HCT116 (cell line): Measurements from ENCODE around the gene GATAD2A. TPM values are rescaled to one million over a fixed set of nuclear protein-coding genes. Genes with fewer than 3 reads are reported as not detected.

ENCODE experiments used
- ATAC-seq: fragments of 200-7000 bp; cut with Tn5 transposase; 2 replicates; pipeline ENCODE4 v1.9.1; 2020; ENCODE audit warnings: mild to moderate bottlenecking, moderate library complexity
- BruUV-seq: library from RNA; stranded (reverse); fragments of 400-500 nt; replicated peaks from 2 replicates; lab custom pipeline; 2021; lab: Mats Ljungman, UMichigan
- CTCF ChIA-PET: fragments of 300-600 bp; sonication (Branson Sonifier 250); formaldehyde crosslinking; loops from one replicate; lab custom pipeline; 2021; ENCODE audit warnings: antibody characterized with exemption; lab: Charles Lee
- POLR2A ChIA-PET: fragments of 300-600, 350-600 bp; sonication (Branson Sonifier 250); formaldehyde crosslinking; loops from one replicate; lab custom pipeline; 2021; ENCODE audit warnings: antibody characterized with exemption; lab: Charles Lee
- RAD21 ChIA-PET, 2 experiments: fragments of 300-600 bp; sonication (Branson Sonifier 250); formaldehyde crosslinking; loops; one replicate each; lab custom pipeline; 2023; ENCODE audit warnings: low total read pairs in 2 of 2; ENCODE audit not compliant: uncharacterized antibody in 2 of 2, unreplicated experiment in 2 of 2, low non-redundant PET in 1 of 2; lab: Charles Lee
- DNase-seq: peaks from one replicate; pipeline ENCODE4 v3.0.0-alpha.2; 2010; ENCODE audit warnings: low read depth, low spot score
- H2AFZ ChIP-seq: fragments of 200-600 bp; shearing (Covaris generic), sonication (generic); 2 replicates; pipeline ENCODE4 v1.6.1; 2017; ENCODE audit warnings: low read depth, mixed run types, mixed read lengths, antibody characterized with exemption, low read length; ENCODE audit not compliant: poor library complexity, severe bottlenecking
- H3K27ac ChIP-seq: 2 replicates; pipeline ENCODE4 v1.5.1; 2012; ENCODE audit warnings: low read depth, low read length
- H3K27me3 ChIP-seq: fragments of 200-600 bp; sonication (generic); 2 replicates; pipeline ENCODE4 v1.6.1; 2016; ENCODE audit warnings: mixed run types, low read length, mixed read lengths; ENCODE audit not compliant: insufficient read depth
- H3K36me3 ChIP-seq, 2 experiments: fragments of 200-500 bp in 1 of 2; fragments of 200-600 bp in 1 of 2; sonication (Bioruptor generic) in 1 of 2; sonication (generic) in 1 of 2; 2 replicates each; pipeline versions ENCODE4 v1.5.1 to v1.6.1; 2014 to 2016; ENCODE audit warnings: low read length in 2 of 2, inconsistent platforms in 1 of 2, mixed read lengths in 1 of 2, mixed run types in 1 of 2; ENCODE audit not compliant: insufficient read depth in 2 of 2, control insufficient read depth in 1 of 2
- H3K4me1 ChIP-seq, 2 experiments: fragments of 200-600 bp in 1 of 2; sonication (generic) in 1 of 2; 2 replicates each; pipeline versions ENCODE4 v1.5.1 to v1.6.1; 2012 to 2017; ENCODE audit warnings: low read length in 2 of 2, inconsistent platforms in 1 of 2, mild to moderate bottlenecking in 1 of 2, mixed read lengths in 1 of 2, mixed run types in 1 of 2, moderate library complexity in 1 of 2; ENCODE audit not compliant: insufficient read depth in 2 of 2, control insufficient read depth in 1 of 2
- H3K4me2 ChIP-seq: fragments of 200-600 bp; sonication (generic); 2 replicates; pipeline ENCODE4 v1.6.1; 2017; ENCODE audit warnings: mixed run types, low read length, mixed read lengths
- H3K4me3 ChIP-seq, 2 experiments: fragments of 200-600 bp in 1 of 2; sonication (generic) in 1 of 2; replicated peaks in 1 of 2; 2 replicates each; pipeline ENCODE4 v1.5.1; 2011 to 2016; ENCODE audit warnings: low read length in 2 of 2, control low read depth in 1 of 2, low read depth in 1 of 2, mild to moderate bottlenecking in 1 of 2, mixed read lengths in 1 of 2, mixed run types in 1 of 2
- H3K79me2 ChIP-seq: fragments of 200-600 bp; sonication (generic); 2 replicates; pipeline ENCODE4 v1.6.1; 2017; ENCODE audit warnings: mild to moderate bottlenecking, mixed run types, low read length, moderate library complexity, mixed read lengths; ENCODE audit not compliant: insufficient read depth
- H3K9ac ChIP-seq: fragments of 200-600 bp; sonication (generic); 2 replicates; pipeline ENCODE4 v1.6.1; 2016; ENCODE audit warnings: low read length, mixed read lengths
- H3K9me2 ChIP-seq: fragments of 200-600 bp; sonication (generic), shearing (Covaris generic); 2 replicates; pipeline ENCODE4 v1.6.1; 2017; ENCODE audit warnings: mixed run types, mild to moderate bottlenecking, moderate library complexity; ENCODE audit not compliant: insufficient read depth
- H3K9me3 ChIP-seq, 2 experiments: fragments of 200-500 bp in 1 of 2; fragments of 200-600 bp in 1 of 2; sonication (Bioruptor generic) in 1 of 2; sonication (generic) in 1 of 2; 2 replicates each; pipeline ENCODE4 v1.6.1; 2014 to 2017; ENCODE audit warnings: low read length in 2 of 2, mixed read lengths in 2 of 2, inconsistent platforms in 1 of 2, low read depth in 1 of 2, mild to moderate bottlenecking in 1 of 2, mixed run types in 1 of 2, moderate library complexity in 1 of 2; ENCODE audit not compliant: control insufficient read depth in 1 of 2, insufficient read depth in 1 of 2
- H4K20me1 ChIP-seq: fragments of 200-600 bp; sonication (generic), shearing (Covaris generic); 2 replicates; pipeline ENCODE4 v1.6.1; 2017; ENCODE audit warnings: mixed run types, mild to moderate bottlenecking, moderate library complexity; ENCODE audit not compliant: insufficient read depth
- EGR1 ChIP-seq: IDR thresholded peaks from 2 replicates; pipeline ENCODE4 v1.6.1; 2012; ENCODE audit warnings: low read depth
- EZH2 ChIP-seq: fragments of 200-600 bp; sonication (generic); IDR thresholded peaks from 2 replicates; pipeline ENCODE4 v1.6.1; 2017; ENCODE audit warnings: antibody characterized with exemption, mixed run types
- FOSL1 ChIP-seq: IDR thresholded peaks from 2 replicates; pipeline ENCODE4 v1.6.1; 2012; ENCODE audit warnings: low read depth
- JUND ChIP-seq: IDR thresholded peaks from 2 replicates; pipeline ENCODE4 v1.6.1; 2012
- RAD21 ChIP-seq: IDR thresholded peaks from 2 replicates; pipeline ENCODE4 v1.6.1; 2012; ENCODE audit warnings: low read depth, mild to moderate bottlenecking
- SIN3A ChIP-seq: IDR thresholded peaks from 2 replicates; pipeline ENCODE4 v1.6.1; 2012; ENCODE audit warnings: low read depth
- SRF ChIP-seq: IDR thresholded peaks from 2 replicates; pipeline ENCODE4 v1.6.1; 2012; ENCODE audit warnings: low read depth
- TCF7L2 ChIP-seq: IDR thresholded peaks from 2 replicates; pipeline ENCODE4 v1.7.0; 2011; ENCODE audit warnings: borderline replicate concordance, inconsistent platforms; ENCODE audit not compliant: insufficient read depth, insufficient read length; ENCODE audit errors: extremely low read depth
- ZFX ChIP-seq: fragments of 450-650 bp; IDR thresholded peaks from 2 replicates; pipeline ENCODE4 v1.6.1; 2017
- intact Hi-C: fragments of 100-400 bp; cut with micrococcal nuclease; formaldehyde crosslinking; loops from 2 replicates; pipeline ENCODE4 v1.10.0; 2022
- total RNA-seq: library from RNA; stranded (reverse); gene quantifications from one replicate; pipeline ENCODE4 v1.2.1, GENCODE V29; 2021; ENCODE audit not compliant: unreplicated experiment
- TF ChIP-seq, protein P1 (sequence below): IDR thresholded peaks from 2 replicates; pipeline ENCODE4 v1.6.1; 2012; ENCODE audit warnings: low read depth

Gene GATAD2A
- total RNA-seq, 1 experiment from 2014 or later, result 130 TPM

DNA sequence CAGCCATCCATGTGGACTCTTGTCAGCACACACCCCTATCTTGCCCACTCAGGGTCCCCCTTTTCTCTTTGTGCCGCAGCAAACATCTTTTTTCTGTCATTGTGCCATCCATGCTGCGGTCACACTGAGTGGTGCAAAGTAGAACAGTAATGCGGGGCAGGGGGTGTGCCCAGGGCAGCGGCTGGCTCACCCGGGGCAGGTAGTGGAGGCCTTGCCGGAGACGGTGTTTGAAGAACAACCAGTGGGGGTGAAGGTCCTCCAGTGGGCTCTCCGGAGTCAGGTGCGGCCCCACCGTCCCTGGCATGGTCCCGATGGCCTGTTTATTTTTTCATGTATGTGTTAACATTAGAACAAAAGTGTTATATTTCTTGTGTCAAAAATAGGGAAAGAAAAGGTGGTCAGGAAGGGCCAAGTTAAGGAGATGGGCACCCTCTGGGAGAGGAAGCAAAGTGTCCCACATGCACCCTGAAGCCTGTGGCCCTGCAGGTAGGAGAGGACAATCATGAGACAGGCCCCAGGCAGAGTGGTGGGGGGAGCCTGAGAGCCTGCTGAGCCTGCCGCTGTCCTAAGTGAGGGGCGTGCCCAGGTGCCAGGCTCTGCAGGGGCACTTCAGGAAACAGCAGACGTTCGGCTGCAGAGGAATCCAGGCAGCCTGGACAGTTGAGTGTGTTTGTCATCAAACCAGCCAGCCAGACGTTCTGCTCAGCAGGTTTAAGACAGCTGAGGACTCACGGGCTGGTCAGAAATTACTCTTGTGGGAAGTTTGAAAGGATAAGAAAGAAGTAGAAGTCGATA lies 97.5 kb downstream of the GATAD2A start:
- Histone ChIP-seq H3K36me3 (peaks cover 18 to 43% of the 10 kb centered on the region in 2 experiments; a peak in 3 of 4 replicates), H4K20me1 (no peaks in the 10 kb centered on the region), H3K9me3 (no peaks in the 10 kb centered on the region), H2AFZ (no peak overlapping the region), H3K27me3 (no peaks in the 10 kb centered on the region), H3K4me3 (no peak overlapping the region), H3K4me1 (no peaks in the 10 kb centered on the region), H3K9ac (no peak overlapping the region), H3K79me2 (no peaks in the 10 kb centered on the region), H3K27ac (no peak overlapping the region), H3K4me2 (no peak overlapping the region)
- BruUV-seq, result no TSS peak
- RAD21 ChIA-PET, result no interaction called here
- POLR2A ChIA-PET, result no interaction called here
- no peak for ATAC-seq
- intact Hi-C loops, result no loop called here
- no peak for DNase-seq
- CTCF ChIA-PET, result interaction anchor here (0.6 kb wide), 1 partner anchor 83 kb away, joined by 3 read pairs; no protein-coding TSS in a partner anchor
- no peak for TF ChIP-seq EZH2
- TF ChIP-seq, protein P1, sequence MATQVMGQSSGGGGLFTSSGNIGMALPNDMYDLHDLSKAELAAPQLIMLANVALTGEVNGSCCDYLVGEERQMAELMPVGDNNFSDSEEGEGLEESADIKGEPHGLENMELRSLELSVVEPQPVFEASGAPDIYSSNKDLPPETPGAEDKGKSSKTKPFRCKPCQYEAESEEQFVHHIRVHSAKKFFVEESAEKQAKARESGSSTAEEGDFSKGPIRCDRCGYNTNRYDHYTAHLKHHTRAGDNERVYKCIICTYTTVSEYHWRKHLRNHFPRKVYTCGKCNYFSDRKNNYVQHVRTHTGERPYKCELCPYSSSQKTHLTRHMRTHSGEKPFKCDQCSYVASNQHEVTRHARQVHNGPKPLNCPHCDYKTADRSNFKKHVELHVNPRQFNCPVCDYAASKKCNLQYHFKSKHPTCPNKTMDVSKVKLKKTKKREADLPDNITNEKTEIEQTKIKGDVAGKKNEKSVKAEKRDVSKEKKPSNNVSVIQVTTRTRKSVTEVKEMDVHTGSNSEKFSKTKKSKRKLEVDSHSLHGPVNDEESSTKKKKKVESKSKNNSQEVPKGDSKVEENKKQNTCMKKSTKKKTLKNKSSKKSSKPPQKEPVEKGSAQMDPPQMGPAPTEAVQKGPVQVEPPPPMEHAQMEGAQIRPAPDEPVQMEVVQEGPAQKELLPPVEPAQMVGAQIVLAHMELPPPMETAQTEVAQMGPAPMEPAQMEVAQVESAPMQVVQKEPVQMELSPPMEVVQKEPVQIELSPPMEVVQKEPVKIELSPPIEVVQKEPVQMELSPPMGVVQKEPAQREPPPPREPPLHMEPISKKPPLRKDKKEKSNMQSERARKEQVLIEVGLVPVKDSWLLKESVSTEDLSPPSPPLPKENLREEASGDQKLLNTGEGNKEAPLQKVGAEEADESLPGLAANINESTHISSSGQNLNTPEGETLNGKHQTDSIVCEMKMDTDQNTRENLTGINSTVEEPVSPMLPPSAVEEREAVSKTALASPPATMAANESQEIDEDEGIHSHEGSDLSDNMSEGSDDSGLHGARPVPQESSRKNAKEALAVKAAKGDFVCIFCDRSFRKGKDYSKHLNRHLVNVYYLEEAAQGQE, result no peak
- TF ChIP-seq SIN3A, result no peak
- no peak for TF ChIP-seq TCF7L2
- TF ChIP-seq RAD21, result no peak
- no peak for TF ChIP-seq FOSL1
- TF ChIP-seq EGR1, result no peak
- TF ChIP-seq SRF, result no peak
- no peak for TF ChIP-seq JUND
- TF ChIP-seq ZFX, result no peak
- TF ChIP-seq, all 23 proteins: peak for 0
- no peaks in the 10 kb centered on the region for H3K9me2 ChIP-seq
